SHP77 (cell line): ENCODE data around the gene XXYLT1.
A peak's percentile ranks its signal among the peaks of the same experiment; 100 is the strongest.

Experiments
- DNase-seq, 2 experiments: peaks; one replicate each; lab custom pipeline; 2025; lab: John Stamatoyannopoulos, UW

XXYLT1 gene

DNA sequence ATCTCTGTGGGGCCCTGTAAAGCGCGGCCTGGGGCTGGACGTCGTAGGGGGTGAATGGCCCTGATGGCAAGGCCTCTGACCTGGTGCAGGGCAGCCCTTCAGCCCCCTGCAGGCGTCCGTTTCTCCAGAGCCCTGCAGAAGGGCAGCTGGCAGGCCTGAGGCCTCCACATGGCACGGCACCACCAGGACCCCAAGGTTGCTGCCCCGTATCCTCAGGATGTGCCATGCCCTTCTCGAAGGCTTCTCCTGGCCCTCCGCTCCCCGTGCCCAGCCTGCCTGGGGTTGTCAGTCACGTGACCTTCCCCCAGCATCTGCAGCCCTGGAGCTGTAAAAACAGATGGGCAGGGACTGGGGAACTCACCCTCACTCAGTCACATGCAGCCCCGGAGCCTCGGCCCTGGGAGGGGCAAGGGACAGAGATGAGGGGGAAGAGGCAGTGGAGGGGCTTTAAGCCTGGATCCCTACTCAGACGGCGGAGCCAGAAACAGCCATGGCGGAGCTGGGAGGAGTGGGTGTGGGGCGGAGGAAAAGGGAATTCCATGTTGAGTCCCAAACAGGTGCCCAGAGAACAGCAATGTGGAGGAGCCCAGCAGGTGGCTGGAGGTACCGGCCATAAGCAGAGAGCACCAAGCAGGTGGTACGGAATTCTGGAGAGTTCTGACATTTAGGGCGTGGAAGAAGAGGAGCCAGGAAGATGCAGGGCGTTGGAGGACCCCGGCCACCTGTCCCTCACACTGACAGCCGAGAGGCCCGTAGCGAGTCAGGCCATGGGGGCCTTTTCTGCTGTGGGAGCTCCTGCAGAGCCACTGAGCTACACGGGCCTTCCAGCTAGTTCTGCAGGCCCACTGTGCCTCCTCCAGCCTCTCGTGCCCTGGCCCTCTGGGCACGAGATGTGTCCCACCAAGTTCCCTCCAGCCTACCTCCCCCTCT is 193.1 kb downstream of the XXYLT1 start:
- no peak for DNase-seq

DNA sequence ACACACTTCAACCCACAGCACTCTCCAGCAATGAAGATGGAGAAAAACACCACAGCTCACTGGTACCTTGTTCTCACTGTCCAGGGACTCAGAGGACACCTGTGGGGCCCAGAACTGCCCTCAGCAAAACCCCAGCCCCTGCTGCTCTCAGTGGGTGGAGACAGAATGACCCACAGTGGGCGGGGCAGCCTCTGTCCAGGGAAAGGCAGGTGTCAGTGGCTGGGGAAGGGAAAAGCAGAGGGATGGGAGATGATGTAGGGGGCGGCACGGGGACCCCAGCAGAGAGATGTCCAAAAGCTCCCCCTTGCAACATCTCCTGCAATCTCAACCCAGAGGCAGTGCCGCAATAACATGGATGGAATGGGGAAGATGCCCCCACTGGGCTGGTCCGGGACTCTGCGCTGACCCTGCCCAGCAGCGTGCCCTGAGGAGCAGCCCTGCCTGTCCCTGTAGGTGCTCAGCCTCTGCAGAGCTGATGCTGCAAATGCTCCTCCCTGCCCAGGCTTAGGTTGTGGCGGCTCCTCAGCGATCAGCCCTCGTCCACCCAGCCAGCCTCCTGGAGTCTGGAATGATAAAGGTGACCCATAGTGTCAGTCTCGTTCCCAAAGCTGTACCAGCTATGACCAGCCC is 193.9 kb downstream of the XXYLT1 start:
- no peak for DNase-seq

DNA sequence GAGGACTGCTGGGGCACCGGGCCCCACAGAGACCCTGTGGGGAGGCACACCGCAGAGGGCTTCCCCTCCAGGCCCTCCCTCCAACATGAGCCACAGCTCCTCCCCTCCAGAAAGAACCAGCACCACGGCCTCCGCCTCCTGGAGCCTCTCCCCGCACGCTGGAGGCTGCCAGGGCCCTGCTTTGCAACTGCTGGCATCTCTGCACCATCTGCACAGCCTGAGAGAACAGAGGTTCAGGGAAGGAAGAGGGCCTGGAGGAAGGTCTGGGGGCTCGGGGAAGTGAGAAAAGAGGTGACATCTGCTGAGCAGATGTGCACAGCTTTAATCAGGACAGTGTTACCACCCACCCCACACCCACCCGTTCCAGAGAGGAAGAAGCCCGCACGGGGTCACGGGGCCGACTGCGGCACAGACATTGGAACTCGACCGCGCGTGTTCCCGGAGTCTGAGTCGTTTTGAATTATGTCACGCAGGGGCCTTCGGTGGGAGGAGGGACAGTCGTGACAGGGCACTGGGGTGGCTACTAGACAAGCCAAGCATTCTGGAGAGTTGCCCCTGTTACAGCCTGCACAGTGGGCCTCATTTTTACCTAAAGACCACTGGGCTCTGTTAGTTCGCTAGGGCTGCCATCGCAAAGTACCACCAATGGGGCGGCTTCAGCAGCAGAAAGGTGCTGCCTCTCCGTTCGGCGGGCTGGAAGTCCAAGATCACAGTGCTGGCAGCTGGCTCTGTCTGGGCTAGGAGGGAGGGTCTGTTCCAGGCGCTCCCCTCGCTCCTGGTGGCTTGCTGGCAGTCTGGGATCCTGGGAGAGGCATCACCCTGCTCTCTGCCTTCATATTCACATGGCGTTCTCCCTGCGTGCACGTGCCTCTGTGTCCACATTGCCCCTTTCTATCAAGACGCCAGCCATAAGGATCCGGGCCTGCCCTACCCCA is 194.8 kb downstream of the XXYLT1 start:
- DNase-seq = no peak

DNA sequence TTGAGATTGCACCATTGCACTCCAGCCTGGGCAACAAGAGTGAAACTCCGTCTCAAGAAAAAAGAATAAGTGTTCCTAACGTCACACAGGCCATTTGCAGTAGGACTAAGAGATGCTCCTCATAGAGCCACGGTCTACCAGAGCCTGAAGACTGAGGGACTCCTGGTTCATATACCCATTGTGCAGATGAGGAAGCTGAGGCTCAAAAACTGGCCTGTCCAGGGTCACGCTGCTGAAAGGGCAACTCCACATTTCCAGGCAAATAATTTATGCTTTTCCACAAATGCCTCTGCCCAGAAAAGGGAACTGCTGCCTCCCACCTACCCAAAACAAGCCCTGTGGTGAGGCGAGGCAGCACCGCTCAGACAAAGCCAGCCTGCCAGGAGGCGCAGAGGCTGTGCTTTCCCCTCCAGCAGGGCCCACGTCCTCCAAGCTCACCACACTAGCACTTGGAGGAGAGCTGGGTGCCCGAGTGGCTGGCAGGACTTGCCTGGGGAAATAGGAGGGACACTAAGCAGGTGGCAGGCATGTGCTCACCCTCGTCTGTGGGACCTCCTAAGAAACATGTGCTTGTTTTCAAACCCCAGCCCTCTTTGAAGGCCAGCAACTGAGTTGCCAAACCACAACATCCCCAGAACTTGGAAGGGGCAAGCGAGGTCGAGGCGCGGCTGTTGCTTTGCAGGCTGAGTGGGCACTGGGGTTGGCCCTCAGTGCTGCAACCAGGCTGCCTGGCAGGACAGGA is 195.6 kb downstream of the XXYLT1 start:
- DNase-seq = no peak

GRCh38 chr3:195073866-195074860 is 196.8 kb downstream of the XXYLT1 start:
- no peak for DNase-seq

DNA sequence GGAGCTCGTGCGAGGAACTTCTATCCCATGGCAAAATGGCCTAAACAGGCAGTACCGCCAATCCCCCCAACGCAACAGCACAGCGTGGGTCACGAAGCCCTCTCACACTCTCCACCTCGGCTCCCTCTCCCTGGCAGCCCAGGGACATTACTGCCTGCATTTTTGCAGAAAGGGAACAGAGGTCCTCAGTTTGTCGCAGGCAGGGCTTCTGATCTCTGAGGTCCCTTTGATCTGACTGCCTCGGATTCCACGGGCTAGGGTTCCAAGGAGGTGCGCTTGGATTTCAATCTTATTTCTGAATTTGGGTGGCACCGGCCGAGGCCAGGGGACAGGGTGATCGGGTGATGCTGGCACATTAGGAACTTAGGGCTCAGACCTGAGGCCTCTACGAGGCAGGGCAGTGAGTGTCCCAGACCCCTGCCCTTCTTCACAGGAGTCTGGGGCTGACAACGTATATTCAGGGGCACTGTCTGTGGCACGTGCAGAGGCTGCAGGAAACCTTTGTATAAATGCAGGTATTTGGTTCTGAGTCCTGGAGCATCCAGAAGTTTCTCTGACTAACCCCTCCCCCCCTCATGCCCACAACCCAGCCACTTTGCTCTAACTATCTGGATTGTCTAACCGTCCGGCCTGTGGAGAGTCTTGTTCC is 197.9 kb downstream of the XXYLT1 start:
- no peak for DNase-seq

DNA sequence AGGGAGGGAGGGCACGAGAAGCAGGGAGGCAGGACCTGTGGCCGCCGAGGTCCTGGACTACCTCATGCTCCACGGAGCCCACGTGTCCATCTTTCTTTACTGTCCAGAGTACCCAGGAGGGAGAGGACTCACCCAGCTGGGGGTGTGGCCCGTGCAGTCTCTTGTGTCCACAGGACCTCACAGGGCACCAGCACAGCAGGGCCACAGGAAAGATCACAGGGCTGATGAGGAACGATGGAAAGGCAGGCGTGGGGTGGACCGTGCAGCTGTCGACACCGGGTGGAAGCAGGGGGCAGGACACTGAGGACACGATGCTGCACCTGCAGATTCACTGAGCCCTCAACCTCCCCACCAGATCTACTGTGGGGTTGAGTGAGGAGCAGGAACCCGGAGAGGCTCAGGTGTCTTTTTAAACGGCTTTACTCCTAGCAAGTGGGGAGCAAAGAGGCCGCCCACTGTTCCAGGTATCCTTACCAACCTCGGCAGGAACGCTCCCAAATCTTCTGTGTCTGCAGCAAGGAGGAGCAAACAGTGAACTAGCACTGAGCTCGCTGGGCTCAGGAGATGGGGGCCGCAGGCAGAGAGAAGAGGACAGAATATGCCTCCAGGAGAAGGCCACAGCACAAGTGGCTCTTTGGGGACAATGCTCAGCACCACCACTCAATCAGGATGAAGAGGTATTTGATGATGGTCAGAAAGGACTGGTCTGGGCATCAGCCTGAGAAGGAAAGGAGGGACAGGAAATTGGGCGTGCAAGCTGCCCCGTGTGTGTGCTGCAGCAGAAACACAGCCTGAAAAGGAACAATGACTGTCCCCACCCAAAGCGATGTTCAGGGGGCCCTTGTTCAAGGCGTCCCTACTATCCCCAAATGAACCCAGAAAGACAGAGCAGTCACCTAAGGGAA is 198.8 kb downstream of the XXYLT1 start:
- no peak for DNase-seq

DNA sequence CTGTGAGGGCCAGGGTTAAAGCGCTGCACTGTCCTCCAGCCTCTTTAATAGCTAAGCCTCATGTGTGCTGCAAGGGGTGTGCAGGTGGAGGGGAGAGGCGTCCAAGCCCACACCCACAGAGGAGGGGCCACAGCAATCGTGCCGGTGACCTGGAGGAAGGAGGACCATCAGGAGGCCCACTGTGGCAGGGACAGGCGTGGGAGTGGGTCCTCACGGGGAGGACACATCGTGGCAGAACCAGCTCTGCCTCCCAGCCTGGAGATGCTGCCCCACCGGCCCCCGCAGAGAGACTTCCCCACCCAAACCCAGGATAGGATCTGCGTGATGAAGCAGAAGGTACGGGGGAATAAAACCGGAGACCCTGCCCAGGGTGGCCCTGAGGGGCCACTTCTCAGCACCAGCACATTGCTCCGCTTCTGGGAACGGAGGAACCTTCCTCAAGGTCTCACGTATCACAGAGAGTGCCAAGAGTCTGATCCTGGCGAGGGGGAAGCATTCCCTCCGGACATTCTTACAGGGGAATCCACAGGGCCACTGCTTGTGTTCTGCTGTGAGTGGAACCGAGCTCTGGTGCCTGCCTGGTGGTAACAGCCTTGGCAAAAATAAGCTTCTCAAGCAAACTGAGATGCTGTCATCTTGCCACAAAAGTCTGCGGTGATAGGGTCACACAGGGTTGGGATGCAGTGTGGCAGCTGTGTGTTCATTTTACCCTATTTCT is 199.8 kb downstream of the XXYLT1 start:
- DNase-seq = no peak

DNA sequence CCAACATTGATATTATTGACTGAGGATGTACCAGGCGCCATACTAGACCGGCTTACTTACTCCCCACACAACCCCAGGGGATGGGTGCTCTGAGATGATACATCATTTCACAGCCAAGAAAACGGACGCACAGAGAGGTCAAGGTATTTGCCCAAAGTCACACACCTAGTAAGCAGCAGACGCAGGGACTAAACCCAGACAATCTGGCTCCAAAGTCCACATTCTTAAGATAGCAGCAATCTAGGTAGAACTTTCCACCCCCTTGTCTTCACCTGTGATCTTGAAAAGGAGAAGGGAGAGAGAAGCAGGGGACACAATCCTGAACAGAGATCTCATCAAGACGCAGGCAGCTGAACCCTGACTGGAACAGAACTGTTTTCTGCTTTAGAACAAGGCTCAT is 200.6 kb downstream of the XXYLT1 start:
- DNase-seq = no peak

GRCh38 chr3:195069501-195070251 is 201.3 kb downstream of the XXYLT1 start:
- no peak for DNase-seq

DNA sequence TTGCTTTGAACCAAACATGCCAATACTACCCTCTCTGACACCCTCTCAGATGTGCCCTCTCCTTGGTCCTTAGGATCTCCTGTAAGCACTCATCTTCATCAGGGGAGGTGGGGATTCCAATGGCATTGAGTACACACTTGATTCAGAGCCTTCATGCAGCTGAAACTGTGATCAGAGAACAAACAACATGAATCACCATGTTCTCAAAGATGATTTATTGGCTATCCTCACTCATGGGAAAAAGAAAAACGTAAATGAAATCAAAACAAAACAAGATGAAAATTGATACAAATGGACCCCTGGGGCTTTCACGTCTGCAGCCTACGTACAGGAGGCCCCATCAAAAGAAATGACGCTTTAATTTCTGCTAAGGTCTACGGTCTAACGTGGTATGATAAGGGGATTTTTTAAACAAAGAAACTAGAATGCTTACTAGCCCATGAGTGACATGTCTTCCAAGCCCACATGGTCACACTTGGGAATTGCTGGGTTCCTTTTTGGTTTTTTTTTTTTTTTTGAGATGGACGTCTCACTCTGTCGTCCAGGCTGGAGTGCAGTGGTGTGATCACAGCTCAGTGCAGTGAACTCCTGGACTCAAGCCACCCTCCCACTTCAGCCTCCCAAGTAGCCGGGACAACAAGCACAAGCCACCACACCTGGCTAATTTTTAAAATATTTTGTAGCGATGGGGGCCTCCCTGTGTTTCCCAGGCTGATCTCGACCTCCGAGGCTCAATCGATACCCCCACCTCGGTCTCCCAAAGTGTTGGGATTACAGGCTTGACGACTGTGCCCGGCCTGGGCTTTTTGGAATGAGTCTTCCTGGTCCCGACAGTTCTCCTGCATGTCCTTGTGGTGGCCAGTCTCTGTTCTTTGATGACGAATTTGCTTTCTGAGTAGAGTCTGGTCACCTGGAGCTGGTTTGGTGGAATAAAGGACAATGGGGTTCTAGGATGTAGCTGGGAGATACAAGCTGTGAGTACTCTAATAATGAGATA is 202.6 kb downstream of the XXYLT1 start:
- no peak for DNase-seq

GRCh38 chr3:195066441-195066841 is 204.5 kb downstream of the XXYLT1 start:
- DNase-seq = no peak

GRCh38 chr3:195065864-195066185 is 205.1 kb downstream of the XXYLT1 start:
- no peak for DNase-seq

- no peak for DNase-seq
Measured at GRCh38 chr3:195065142-195065863, 205.7 kb downstream of the XXYLT1 start.

- peak; percentile 24 to 33 for DNase-seq
Measured at GRCh38 chr3:195064300-195064931, 206.5 kb downstream of the XXYLT1 start.
